Loucy (cell line): ENCODE data around the gene SLC16A4.

Experiments used
- H2AFZ ChIP-seq: fragments of 200-600 bp; sonication (generic); 2 replicates; pipeline ENCODE4 v1.6.0; 2016; ENCODE audit warnings: antibody characterized with exemption, mild to moderate bottlenecking, low read length, moderate library complexity
- H3F3A ChIP-seq: fragments of 200-600 bp; 2 replicates; pipeline ENCODE4 v1.6.0; 2016; ENCODE audit warnings: antibody characterized with exemption, low read depth, mild to moderate bottlenecking
- H3K27me3 ChIP-seq: fragments of 200-600 bp; sonication (generic); 2 replicates; pipeline ENCODE4 v1.6.1; 2014; ENCODE audit warnings: low read length, mild to moderate bottlenecking; ENCODE audit not compliant: insufficient read depth, poor library complexity, severe bottlenecking
- H3K36me3 ChIP-seq: fragments of 200-600 bp; sonication (generic); 2 replicates; pipeline ENCODE4 v1.6.1; 2016; ENCODE audit warnings: low read length; ENCODE audit not compliant: insufficient read depth
- H3K4me1 ChIP-seq: fragments of 200-600 bp; sonication (generic); 2 replicates; pipeline ENCODE4 v1.5.1; 2014; ENCODE audit warnings: low read length, mild to moderate bottlenecking; ENCODE audit not compliant: insufficient read depth, poor library complexity, severe bottlenecking
- H3K4me2 ChIP-seq: fragments of 200-600 bp; sonication (generic); 2 replicates; pipeline ENCODE4 v1.6.0; 2014; ENCODE audit warnings: antibody characterized with exemption, low read length, low read depth, mild to moderate bottlenecking; ENCODE audit not compliant: poor library complexity, severe bottlenecking
- H3K4me3 ChIP-seq: fragments of 200-600 bp; sonication (generic); 2 replicates; pipeline ENCODE4 v1.5.1; 2014; ENCODE audit warnings: low read length, mild to moderate bottlenecking, mixed read lengths; ENCODE audit not compliant: poor library complexity, severe bottlenecking
- H3K79me2 ChIP-seq: fragments of 200-600 bp; sonication (generic); 2 replicates; pipeline ENCODE4 v1.6.1; 2014; ENCODE audit warnings: low read length; ENCODE audit not compliant: insufficient read depth
- H3K9ac ChIP-seq: fragments of 200-600 bp; sonication (generic); 2 replicates; pipeline ENCODE4 v1.6.0; 2014; ENCODE audit warnings: mild to moderate bottlenecking, low read depth, low read length, moderate library complexity; ENCODE audit not compliant: poor library complexity, severe bottlenecking
- H3K9me2 ChIP-seq: fragments of 200-600 bp; sonication (generic); replicated peaks from 2 replicates; pipeline ENCODE4 v1.6.1; 2016; ENCODE audit warnings: low read depth, low read length, mixed read lengths
- H3K9me3 ChIP-seq: fragments of 200-600 bp; sonication (generic); 2 replicates; pipeline ENCODE4 v1.6.1; 2014; ENCODE audit warnings: mild to moderate bottlenecking, antibody characterized with exemption, low read length, low read depth; ENCODE audit not compliant: insufficient read depth
- H4K20me1 ChIP-seq: fragments of 200-600 bp; sonication (generic); 2 replicates; pipeline ENCODE4 v1.6.0; 2014; ENCODE audit warnings: antibody characterized with exemption, low read length, mild to moderate bottlenecking; ENCODE audit not compliant: insufficient read depth, poor library complexity, severe bottlenecking
- EZH2phosphoT487 ChIP-seq: fragments of 200-600 bp; IDR thresholded peaks from 2 replicates; pipeline ENCODE4 v1.6.1; 2018; ENCODE audit warnings: antibody characterized with exemption, mild to moderate bottlenecking, moderate library complexity, borderline replicate concordance
- TF ChIP-seq, protein P1 (sequence below): fragments of 200-600 bp; sonication (generic); conservative IDR thresholded peaks from 2 replicates; pipeline ENCODE4 v1.5.1; 2014; ENCODE audit warnings: mild to moderate bottlenecking, antibody characterized with exemption, low read length

Gene SLC16A4

DNA sequence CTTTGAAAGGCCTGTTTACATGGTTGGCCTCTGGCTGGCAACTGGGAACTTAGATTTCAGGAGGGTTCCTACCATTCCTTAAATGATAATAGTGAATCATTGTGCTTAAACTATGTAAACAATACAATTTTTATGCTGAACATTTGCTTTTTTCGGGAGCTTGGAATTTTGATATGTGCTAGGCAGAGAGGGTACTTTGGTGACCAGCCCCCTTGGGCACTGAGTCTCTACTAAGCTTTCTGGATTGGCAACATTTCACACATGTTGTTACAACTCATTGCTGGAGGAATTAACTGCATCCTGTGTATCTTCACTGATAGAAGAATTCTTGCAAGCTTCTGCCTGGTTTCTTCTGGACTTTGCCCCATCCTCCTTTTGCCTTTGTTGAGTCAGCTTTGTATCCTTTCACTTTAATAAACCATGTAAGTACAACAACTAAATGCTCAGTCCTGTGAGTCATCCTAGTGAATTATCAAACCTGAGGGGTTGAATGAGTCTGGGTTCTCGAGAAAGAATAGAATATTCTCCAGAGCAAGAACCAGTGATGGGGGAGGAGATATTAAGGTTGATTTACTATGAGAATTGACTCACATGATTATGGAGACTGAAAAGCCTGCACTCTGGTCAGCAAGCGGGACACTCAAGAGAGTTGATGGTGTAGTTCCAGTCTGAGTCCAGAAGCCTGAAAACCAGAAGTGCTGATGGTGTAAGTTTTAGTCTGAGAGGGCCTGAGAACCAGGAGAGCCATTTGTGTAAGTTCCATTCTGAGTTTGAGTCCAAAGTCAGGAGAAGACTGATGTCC is 3.1 kb upstream of the SLC16A4 start:
- TF ChIP-seq EZH2phosphoT487 = no peak
- TF ChIP-seq, protein P1, sequence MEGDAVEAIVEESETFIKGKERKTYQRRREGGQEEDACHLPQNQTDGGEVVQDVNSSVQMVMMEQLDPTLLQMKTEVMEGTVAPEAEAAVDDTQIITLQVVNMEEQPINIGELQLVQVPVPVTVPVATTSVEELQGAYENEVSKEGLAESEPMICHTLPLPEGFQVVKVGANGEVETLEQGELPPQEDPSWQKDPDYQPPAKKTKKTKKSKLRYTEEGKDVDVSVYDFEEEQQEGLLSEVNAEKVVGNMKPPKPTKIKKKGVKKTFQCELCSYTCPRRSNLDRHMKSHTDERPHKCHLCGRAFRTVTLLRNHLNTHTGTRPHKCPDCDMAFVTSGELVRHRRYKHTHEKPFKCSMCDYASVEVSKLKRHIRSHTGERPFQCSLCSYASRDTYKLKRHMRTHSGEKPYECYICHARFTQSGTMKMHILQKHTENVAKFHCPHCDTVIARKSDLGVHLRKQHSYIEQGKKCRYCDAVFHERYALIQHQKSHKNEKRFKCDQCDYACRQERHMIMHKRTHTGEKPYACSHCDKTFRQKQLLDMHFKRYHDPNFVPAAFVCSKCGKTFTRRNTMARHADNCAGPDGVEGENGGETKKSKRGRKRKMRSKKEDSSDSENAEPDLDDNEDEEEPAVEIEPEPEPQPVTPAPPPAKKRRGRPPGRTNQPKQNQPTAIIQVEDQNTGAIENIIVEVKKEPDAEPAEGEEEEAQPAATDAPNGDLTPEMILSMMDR = no peak
- H3K36me3 ChIP-seq = no peaks in the 10 kb centered on the region
- no peak overlapping the region for H3K9ac ChIP-seq
- no peaks in the 10 kb centered on the region for H3K9me3 ChIP-seq
- H3K9me2 ChIP-seq = no peaks in the 10 kb centered on the region
- no peaks in the 10 kb centered on the region for H3K27me3 ChIP-seq
- H2AFZ ChIP-seq = no peak overlapping the region
- no peaks in the 10 kb centered on the region for H4K20me1 ChIP-seq
- H3F3A ChIP-seq = no peaks in the 10 kb centered on the region
- no peaks in the 10 kb centered on the region for H3K4me1 ChIP-seq
- no peaks in the 10 kb centered on the region for H3K79me2 ChIP-seq
- no peak overlapping the region for H3K4me3 ChIP-seq
- H3K4me2 ChIP-seq = no peak overlapping the region

DNA sequence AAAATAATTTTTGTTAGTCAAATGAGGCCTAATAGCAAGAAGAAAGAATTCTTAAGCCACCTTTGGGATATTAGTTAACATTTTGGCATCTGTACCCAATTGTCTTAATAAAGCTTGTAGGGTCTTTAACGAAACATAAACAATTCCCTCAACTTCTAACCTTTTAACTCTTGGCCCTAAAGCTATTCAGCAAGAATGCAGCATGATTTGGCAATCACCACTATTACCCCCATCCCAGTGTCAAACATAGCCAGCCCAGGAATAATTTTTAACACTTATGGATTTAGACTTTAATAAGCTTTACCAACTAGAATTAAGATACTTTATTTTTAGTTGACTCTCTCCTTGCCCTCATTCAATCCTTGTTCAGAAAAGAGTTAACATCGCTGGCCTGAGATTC is 2.5 kb upstream of the SLC16A4 start:
- Histone ChIP-seq H3F3A (no peaks in the 10 kb centered on the region), H3K9me3 (no peaks in the 10 kb centered on the region), H4K20me1 (no peaks in the 10 kb centered on the region), H3K4me3 (no peak overlapping the region), H3K9ac (no peak overlapping the region), H3K79me2 (no peaks in the 10 kb centered on the region), H3K4me2 (no peak overlapping the region), H3K27me3 (no peaks in the 10 kb centered on the region), H3K36me3 (no peaks in the 10 kb centered on the region), H3K9me2 (no peaks in the 10 kb centered on the region), H3K4me1 (no peaks in the 10 kb centered on the region), H2AFZ (no peak overlapping the region)
- TF ChIP-seq, protein P1 = no peak
- no peak for TF ChIP-seq EZH2phosphoT487

DNA sequence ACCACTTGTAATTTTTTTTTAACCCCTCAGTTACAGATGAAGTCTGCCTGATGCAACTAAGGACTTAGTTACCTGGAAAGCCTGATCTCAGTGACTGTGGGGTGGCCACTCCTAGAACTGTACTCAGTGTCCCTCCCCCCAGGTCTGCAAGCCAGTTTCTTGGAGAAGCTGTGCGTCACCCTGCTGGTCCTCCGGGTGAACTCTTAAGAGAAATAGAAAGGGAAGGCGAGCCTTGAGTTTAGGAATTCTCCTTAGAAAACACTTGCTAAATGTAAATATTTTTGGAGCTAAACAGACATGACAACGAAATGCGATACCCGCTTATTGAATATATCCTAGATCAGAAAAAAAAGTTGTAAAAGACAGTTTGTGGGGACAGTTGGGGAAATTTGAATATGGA is 730 bp downstream of the SLC16A4 start:
- H3K9ac ChIP-seq = no peak overlapping the region
- no peak overlapping the region for H3K4me2 ChIP-seq
- no peak overlapping the region for H3K4me3 ChIP-seq

More for the DNA sequence above, 730 bp downstream of the SLC16A4 start:
- Histone ChIP-seq H3K79me2 (no peaks in the 10 kb centered on the region), H3K36me3 (no peaks in the 10 kb centered on the region), H3F3A (no peaks in the 10 kb centered on the region), H3K4me1 (no peaks in the 10 kb centered on the region), H2AFZ (no peak overlapping the region), H3K27me3 (no peaks in the 10 kb centered on the region), H3K9me2 (no peaks in the 10 kb centered on the region), H3K9me3 (no peaks in the 10 kb centered on the region), H4K20me1 (no peaks in the 10 kb centered on the region)
- TF ChIP-seq, protein P1 = no peak
- no peak for TF ChIP-seq EZH2phosphoT487
